Panc1 (cell line): ENCODE results near the gene NFATC1. TPM values are rescaled to one million over a fixed set of nuclear protein-coding genes. Genes with fewer than 3 reads are reported as not detected.

Experiments
- ATAC-seq: fragments of 200-7000 bp; cut with Tn5 transposase; 2 replicates; pipeline ENCODE4 v1.9.1; 2020; ENCODE audit warnings: mild to moderate bottlenecking, moderate library complexity
- BruUV-seq: library from RNA; stranded (reverse); fragments of 400-500 nt; replicated peaks from 2 replicates; lab custom pipeline; 2021; lab: Mats Ljungman, UMichigan
- CTCF ChIA-PET: fragments of 300-600 bp; sonication (Branson Sonifier 250); formaldehyde crosslinking; loops from one replicate; lab custom pipeline; 2022; ENCODE audit warnings: antibody characterized with exemption; lab: Charles Lee
- POLR2A ChIA-PET: fragments of 300-600 bp; sonication (Branson Sonifier 250); formaldehyde crosslinking; loops from one replicate; lab custom pipeline; 2022; ENCODE audit warnings: antibody characterized with exemption; lab: Charles Lee
- DNase-seq: peaks from one replicate; pipeline ENCODE4 v3.0.0-alpha.2; 2010; ENCODE audit warnings: low read depth, low spot score
- H3K27ac ChIP-seq: 2 replicates; pipeline ENCODE4 v1.5.1; 2011; ENCODE audit warnings: mild to moderate bottlenecking, low read length, inconsistent platforms
- H3K27me3 ChIP-seq: fragments of 200-500 bp; sonication (Bioruptor generic); 2 replicates; pipeline ENCODE4 v1.6.0; 2014; ENCODE audit warnings: low read length, inconsistent platforms; ENCODE audit not compliant: control insufficient read depth, insufficient read depth
- H3K36me3 ChIP-seq: fragments of 200-500 bp; sonication (Bioruptor generic); 2 replicates; pipeline ENCODE4 v1.5.1; 2014; ENCODE audit warnings: inconsistent platforms, mild to moderate bottlenecking, low read length, moderate library complexity; ENCODE audit not compliant: control insufficient read depth, insufficient read depth
- H3K4me1 ChIP-seq: 2 replicates; pipeline ENCODE4 v1.5.1; 2011; ENCODE audit warnings: inconsistent platforms, mild to moderate bottlenecking, low read length, moderate library complexity; ENCODE audit not compliant: control insufficient read depth, insufficient read depth
- H3K4me3 ChIP-seq, 2 experiments: 2 replicates each; pipeline ENCODE4 v1.5.1; 2011 to 2012; ENCODE audit warnings: low read depth in 2 of 2, low read length in 2 of 2, mild to moderate bottlenecking in 2 of 2, inconsistent platforms in 1 of 2, moderate library complexity in 1 of 2
- H3K9me3 ChIP-seq: fragments of 200-500 bp; sonication (Bioruptor generic); 2 replicates; pipeline ENCODE4 v1.5.1; 2014; ENCODE audit warnings: low read depth, mild to moderate bottlenecking, inconsistent platforms, low read length, moderate library complexity; ENCODE audit not compliant: control insufficient read depth, insufficient read depth
- POLR2AphosphoS5 ChIP-seq: IDR thresholded peaks from 2 replicates; pipeline ENCODE4 v1.6.1; 2012; ENCODE audit warnings: mild to moderate bottlenecking, low read depth, low read length, moderate library complexity
- SIN3A ChIP-seq: IDR thresholded peaks from 2 replicates; pipeline ENCODE4 v1.6.1; 2012; ENCODE audit warnings: low read depth, mild to moderate bottlenecking, low read length, moderate library complexity, borderline replicate concordance; ENCODE audit not compliant: insufficient read depth
- TCF7L2 ChIP-seq: IDR thresholded peaks from 2 replicates; pipeline ENCODE4 v1.6.1; 2011; ENCODE audit warnings: mild to moderate bottlenecking, low read depth, low read length, inconsistent platforms
- in situ Hi-C: cut with HindIII; loops from 2 replicates; pipeline ENCODE4 v1.10.0; 2016; ENCODE audit warnings: low sequenced_read_pairs, low pct_unique_long_range_greater_than_20kb
- intact Hi-C: fragments of 100-400 bp; cut with micrococcal nuclease; formaldehyde crosslinking; loops from one replicate; pipeline ENCODE4 v1.10.0; 2022; ENCODE audit not compliant: unreplicated experiment
- total RNA-seq: library from RNA; stranded (reverse); gene quantifications from one replicate; pipeline ENCODE4 v1.2.1, GENCODE V29; 2021; ENCODE audit not compliant: unreplicated experiment
- TF ChIP-seq, protein P1 (sequence below): fragments of 450-650 bp; IDR thresholded peaks from 2 replicates; pipeline ENCODE4 v1.5.1; 2017; ENCODE audit warnings: mild to moderate bottlenecking
- TF ChIP-seq, protein P2 (sequence below), 2 experiments: IDR thresholded peaks; 2 replicates each; pipeline ENCODE4 v1.6.1; 2011 to 2012; ENCODE audit warnings: low read depth in 2 of 2, control low read depth in 1 of 2, low read length in 1 of 2, mild to moderate bottlenecking in 1 of 2, moderate library complexity in 1 of 2; ENCODE audit not compliant: insufficient read depth in 1 of 2

The NFATC1 gene
- total RNA-seq, 1 experiment from 2014 or later: 30.8 TPM

- BruUV-seq: no TSS peak
- Histone ChIP-seq H3K27ac (no peak overlapping the region), H3K27me3 (no peaks in the 10 kb centered on the region), H3K9me3 (no peaks in the 10 kb centered on the region), H3K4me3 (no peak overlapping the region), H3K4me1 (no peaks in the 10 kb centered on the region), H3K36me3 (no peaks in the 10 kb centered on the region)
- TF ChIP-seq, protein P1, sequence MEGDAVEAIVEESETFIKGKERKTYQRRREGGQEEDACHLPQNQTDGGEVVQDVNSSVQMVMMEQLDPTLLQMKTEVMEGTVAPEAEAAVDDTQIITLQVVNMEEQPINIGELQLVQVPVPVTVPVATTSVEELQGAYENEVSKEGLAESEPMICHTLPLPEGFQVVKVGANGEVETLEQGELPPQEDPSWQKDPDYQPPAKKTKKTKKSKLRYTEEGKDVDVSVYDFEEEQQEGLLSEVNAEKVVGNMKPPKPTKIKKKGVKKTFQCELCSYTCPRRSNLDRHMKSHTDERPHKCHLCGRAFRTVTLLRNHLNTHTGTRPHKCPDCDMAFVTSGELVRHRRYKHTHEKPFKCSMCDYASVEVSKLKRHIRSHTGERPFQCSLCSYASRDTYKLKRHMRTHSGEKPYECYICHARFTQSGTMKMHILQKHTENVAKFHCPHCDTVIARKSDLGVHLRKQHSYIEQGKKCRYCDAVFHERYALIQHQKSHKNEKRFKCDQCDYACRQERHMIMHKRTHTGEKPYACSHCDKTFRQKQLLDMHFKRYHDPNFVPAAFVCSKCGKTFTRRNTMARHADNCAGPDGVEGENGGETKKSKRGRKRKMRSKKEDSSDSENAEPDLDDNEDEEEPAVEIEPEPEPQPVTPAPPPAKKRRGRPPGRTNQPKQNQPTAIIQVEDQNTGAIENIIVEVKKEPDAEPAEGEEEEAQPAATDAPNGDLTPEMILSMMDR: no peak
- TF ChIP-seq POLR2AphosphoS5: no peak
- no peak for TF ChIP-seq TCF7L2
- no peak for TF ChIP-seq SIN3A
- TF ChIP-seq, protein P2, sequence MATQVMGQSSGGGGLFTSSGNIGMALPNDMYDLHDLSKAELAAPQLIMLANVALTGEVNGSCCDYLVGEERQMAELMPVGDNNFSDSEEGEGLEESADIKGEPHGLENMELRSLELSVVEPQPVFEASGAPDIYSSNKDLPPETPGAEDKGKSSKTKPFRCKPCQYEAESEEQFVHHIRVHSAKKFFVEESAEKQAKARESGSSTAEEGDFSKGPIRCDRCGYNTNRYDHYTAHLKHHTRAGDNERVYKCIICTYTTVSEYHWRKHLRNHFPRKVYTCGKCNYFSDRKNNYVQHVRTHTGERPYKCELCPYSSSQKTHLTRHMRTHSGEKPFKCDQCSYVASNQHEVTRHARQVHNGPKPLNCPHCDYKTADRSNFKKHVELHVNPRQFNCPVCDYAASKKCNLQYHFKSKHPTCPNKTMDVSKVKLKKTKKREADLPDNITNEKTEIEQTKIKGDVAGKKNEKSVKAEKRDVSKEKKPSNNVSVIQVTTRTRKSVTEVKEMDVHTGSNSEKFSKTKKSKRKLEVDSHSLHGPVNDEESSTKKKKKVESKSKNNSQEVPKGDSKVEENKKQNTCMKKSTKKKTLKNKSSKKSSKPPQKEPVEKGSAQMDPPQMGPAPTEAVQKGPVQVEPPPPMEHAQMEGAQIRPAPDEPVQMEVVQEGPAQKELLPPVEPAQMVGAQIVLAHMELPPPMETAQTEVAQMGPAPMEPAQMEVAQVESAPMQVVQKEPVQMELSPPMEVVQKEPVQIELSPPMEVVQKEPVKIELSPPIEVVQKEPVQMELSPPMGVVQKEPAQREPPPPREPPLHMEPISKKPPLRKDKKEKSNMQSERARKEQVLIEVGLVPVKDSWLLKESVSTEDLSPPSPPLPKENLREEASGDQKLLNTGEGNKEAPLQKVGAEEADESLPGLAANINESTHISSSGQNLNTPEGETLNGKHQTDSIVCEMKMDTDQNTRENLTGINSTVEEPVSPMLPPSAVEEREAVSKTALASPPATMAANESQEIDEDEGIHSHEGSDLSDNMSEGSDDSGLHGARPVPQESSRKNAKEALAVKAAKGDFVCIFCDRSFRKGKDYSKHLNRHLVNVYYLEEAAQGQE (IDR thresholded peaks at IDR 0.05; ENCODE audit: insufficient read depth in 1 of 2, low read depth in 2 of 2, low read length in 1 of 2): no peak
- intact Hi-C loops (no loop called here), in situ Hi-C loops (no loop called here)
- ATAC-seq: no peak
- no peak for DNase-seq
- CTCF ChIA-PET: no interaction called here
- POLR2A ChIA-PET: no interaction called here
Observed at GRCh38 chr18:79367989-79368388, 27.7 kb upstream of the NFATC1 start.

DNA sequence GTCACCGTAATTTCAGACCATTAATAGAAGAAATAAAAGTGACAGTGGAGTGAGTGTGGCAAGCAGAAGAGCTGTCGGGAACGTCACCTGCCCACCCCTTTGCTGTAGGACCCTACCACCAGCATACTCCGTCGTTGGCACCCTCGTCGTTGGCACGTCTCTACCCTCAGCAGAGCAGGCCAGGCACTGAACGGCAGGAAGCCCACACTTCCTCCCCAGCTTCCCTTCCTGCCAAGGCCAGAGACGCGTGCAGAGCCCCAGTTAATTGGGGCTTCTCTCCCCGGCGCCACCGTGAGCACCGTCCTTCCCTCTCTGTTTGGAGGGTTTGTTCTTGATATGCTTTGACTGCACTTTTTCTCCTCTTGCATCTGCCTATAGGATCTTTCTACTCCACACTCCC is 27.0 kb upstream of the NFATC1 start:
- H3K9me3 ChIP-seq: no peaks in the 10 kb centered on the region
- no peak for TF ChIP-seq TCF7L2
- TF ChIP-seq, protein P2 (IDR thresholded peaks at IDR 0.05; ENCODE audit: insufficient read depth in 1 of 2, low read depth in 2 of 2, low read length in 1 of 2): no peak
- no peak for TF ChIP-seq POLR2AphosphoS5
- TF ChIP-seq, protein P1: no peak
- TF ChIP-seq SIN3A: no peak
- intact Hi-C loops: no loop called here
- H3K4me1 ChIP-seq: no peaks in the 10 kb centered on the region
- no peak overlapping the region for H3K27ac ChIP-seq
- in situ Hi-C loops: no loop called here
- H3K27me3 ChIP-seq: no peaks in the 10 kb centered on the region
- ATAC-seq (no peak), DNase-seq (no peak)
- no peaks in the 10 kb centered on the region for H3K36me3 ChIP-seq
- ChIA-PET POLR2A (no interaction called here), CTCF (interaction anchor here (0.7 to 1.2 kb wide), 2 partner anchors 10 to 199 kb away, joined by 3 to 7 read pairs; no protein-coding TSS in a partner anchor)
- no peak overlapping the region for H3K4me3 ChIP-seq
- BruUV-seq: no TSS peak
